HL-60/S4 (cell line): ENCODE results near the gene MRPL21.

Source experiments
- in situ Hi-C: fragments of 300-500 bp; cut with MboI; formaldehyde crosslinking; loops from 2 replicates; pipeline ENCODE4 v1.14.3; 2022; ENCODE audit warnings: low sequenced_read_pairs

Gene MRPL21

DNA sequence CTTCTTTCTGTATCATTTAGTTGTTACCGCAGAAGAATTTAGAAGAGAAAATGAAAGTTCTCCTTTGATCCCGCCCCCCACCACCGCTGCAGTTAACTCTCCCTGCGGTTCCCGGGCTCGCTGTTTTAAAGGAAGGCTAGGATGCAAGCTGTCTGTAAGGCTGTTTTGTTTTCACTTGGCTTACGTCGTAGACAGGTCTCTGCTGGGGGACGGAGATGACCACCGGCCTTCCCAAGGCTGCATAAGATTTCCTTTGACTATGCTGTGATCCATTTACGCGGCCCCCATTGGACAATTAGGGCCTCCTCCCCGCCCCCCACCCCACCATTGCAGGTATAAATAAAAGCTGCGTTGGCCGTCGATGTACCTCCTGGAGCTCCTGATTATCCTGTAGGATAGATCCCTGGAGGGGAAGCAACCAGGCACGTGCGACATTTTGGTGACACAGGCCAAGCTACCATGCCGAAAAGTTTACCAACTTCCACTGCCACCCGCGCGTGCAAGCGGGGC is 60.5 kb downstream of the MRPL21 start:
- in situ Hi-C loops, result no loop called here

DNA sequence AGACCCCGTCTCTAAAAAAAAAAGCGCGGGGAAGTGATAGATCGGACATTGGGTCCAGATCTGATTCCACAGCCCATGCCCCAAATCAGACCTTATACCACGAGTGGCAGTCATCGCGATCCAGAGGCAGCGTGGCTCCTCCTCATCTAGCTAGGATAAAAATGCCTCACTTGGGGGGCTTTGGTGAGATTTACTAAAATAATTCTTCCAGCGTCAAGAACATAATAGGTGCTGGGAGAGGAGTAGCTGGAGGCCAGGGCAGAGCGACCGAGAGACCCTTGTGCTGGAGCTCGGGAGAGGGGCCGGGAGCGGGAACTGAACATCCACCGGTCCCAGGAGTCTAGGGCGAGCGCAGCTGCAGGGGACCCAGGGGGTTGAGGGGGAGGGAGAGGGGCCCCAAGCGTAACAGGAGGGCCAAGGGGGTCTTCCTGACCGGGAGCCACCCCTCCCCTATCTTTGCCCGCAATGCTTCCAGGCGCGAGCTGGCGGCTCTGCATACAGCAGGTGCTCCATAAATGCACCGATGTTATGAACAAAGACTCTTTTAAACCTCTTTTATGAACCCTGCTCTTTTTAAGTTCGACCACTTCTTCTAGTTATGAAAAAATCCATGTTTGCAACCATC is 61.1 kb downstream of the MRPL21 start:
- in situ Hi-C loops, result no loop called here

DNA sequence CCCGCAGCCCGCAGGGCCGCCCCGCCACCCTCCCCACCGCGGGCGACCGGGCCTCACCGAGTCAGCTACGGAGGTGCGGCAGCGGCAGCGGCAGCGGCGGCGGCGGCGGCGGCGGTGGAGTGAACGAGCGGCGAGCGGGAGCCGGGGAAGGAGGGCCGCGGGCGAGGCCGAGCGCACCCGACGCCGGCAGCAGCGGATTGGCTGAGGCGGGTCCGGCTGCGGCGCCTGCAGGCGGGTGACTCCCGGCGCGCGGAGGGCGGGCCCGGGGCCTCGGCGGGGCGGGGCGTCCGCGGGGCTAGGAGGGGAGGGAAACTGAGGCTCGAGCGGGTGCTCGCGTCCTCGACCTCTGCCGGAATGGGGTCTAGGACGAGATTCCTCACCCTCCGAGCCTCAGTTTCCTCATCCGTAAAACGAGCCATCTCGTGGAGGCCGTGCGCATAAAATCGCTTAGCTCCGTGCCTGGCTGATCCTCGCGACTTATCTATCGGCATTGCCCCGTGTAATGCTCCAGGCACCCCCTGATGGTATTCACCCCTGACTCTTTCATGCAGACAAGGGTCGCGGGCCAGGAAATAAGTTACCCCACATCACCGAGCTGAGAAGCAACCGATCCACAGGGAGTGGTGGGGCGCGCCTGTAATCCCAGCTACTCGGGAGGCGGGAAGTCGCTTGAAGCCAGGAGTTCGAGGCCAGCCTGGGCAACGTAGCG is 61.8 kb downstream of the MRPL21 start, which contains the start of gene CPT1A:
TSS of gene CPT1A (minus strand) at position 199 of the 709 bp plus-strand sequence. CDS start 26,442 bp downstream, outside the sequence.
- in situ Hi-C loops, result no loop called here
